HepG2 (cell line): ENCODE results near the gene DDX59. TPM values are rescaled to one million over a fixed set of nuclear protein-coding genes. Genes with fewer than 3 reads are reported as not detected.
"Not testable (repeated sequence)": the region's sequence is repeated elsewhere in the genome, so short reads cannot be mapped to it uniquely, and the experiment has no call there.

Experiments
- ATAC-seq: fragments of 200-7000 bp; cut with Tn5 transposase; 3 replicates; pipeline ENCODE4 v1.9.1; 2020; ENCODE audit warnings: mild to moderate bottlenecking, moderate library complexity
- BruUV-seq: library from RNA; stranded (reverse); fragments of 400-500 nt; replicated peaks from 2 replicates; lab custom pipeline; 2021; lab: Mats Ljungman, UMichigan
- CTCF ChIA-PET: fragments of 300-600 bp; formaldehyde crosslinking; extraction: SDS; loops from one replicate; lab custom pipeline; 2021; ENCODE audit warnings: low total read pairs, inconsistent platforms, low intra/inter-chr PET ratio; lab: Yijun Ruan, JAX
- POLR2A ChIA-PET: fragments of 350-600 bp; sonication (Branson Sonifier 250); formaldehyde crosslinking; loops from one replicate; lab custom pipeline; 2020; ENCODE audit warnings: antibody characterized with exemption, inconsistent platforms; lab: Yijun Ruan, JAX
- DNase-seq: peaks from one replicate; pipeline ENCODE4 v3.0.0-alpha.2; 2015; ENCODE audit warnings: low spot score
- FAIRE-seq: peaks from 3 replicates; lab custom pipeline; 2011; peaks lifted over from hg19 to GRCh38; lab: Jason Lieb, UNC
- H2AFZ ChIP-seq: one replicate; pipeline ENCODE4 v1.6.1; 2011; ENCODE audit warnings: low read length, inconsistent platforms
- H3K27ac ChIP-seq: fragments of 300-600 bp; 3 replicates; pipeline ENCODE4 v1.8.0; 2011; ENCODE audit warnings: mixed run types, mild to moderate bottlenecking, mixed read lengths, low read length, inconsistent platforms; ENCODE audit not compliant: insufficient read depth; ENCODE audit errors: extremely low read length
- H3K27me3 ChIP-seq, 2 experiments: fragments of 200-600 bp in 1 of 2; 2 replicates in 1 of 2; 3 replicates in 1 of 2; pipeline versions ENCODE4 v1.6.0 to v1.8.0; 2011; ENCODE audit warnings: low read length in 2 of 2, mild to moderate bottlenecking in 2 of 2, moderate library complexity in 2 of 2, inconsistent platforms in 1 of 2; ENCODE audit not compliant: insufficient read depth in 2 of 2, control insufficient read depth in 1 of 2
- H3K36me3 ChIP-seq, 2 experiments: fragments of 200-600 bp in 1 of 2; replicated peaks in 1 of 2; 2 replicates in 1 of 2; 3 replicates in 1 of 2; pipeline versions ENCODE4 v1.5.1 to v1.8.0; 2011; ENCODE audit warnings: low read length in 2 of 2, inconsistent platforms in 1 of 2; ENCODE audit not compliant: insufficient read depth in 2 of 2, control insufficient read depth in 1 of 2
- H3K4me1 ChIP-seq: 2 replicates; pipeline ENCODE4 v1.5.1; 2012; ENCODE audit warnings: low read length, inconsistent platforms; ENCODE audit not compliant: insufficient read depth
- H3K4me2 ChIP-seq: 2 replicates; pipeline ENCODE4 v1.6.0; 2011; ENCODE audit warnings: low read depth, low read length, inconsistent platforms
- H3K4me3 ChIP-seq, 3 experiments: fragments of 200-600 bp in 1 of 3; sonication (generic), shearing (Covaris generic) in 1 of 3; replicated peaks in 1 of 3; 2 replicates each; pipeline ENCODE4 v1.5.1; 2011 to 2016; ENCODE audit warnings: low read length in 3 of 3, inconsistent platforms in 2 of 3, low read depth in 2 of 3, mild to moderate bottlenecking in 2 of 3, control low read depth in 1 of 3, mixed read lengths in 1 of 3; ENCODE audit not compliant: insufficient read depth in 1 of 3
- H3K79me2 ChIP-seq: one replicate; pipeline ENCODE4 v1.6.1; 2011; ENCODE audit warnings: low read length, inconsistent platforms; ENCODE audit not compliant: insufficient read depth
- H3K9ac ChIP-seq: 2 replicates; pipeline ENCODE4 v1.6.0; 2011; ENCODE audit warnings: mild to moderate bottlenecking, low read depth, low read length, inconsistent platforms; ENCODE audit not compliant: insufficient read depth
- H3K9me3 ChIP-seq: 2 replicates; pipeline ENCODE4 v1.5.1; 2012; ENCODE audit warnings: mild to moderate bottlenecking, low read length
- H4K20me1 ChIP-seq: 2 replicates; pipeline ENCODE4 v1.6.0; 2011; ENCODE audit warnings: inconsistent platforms, mild to moderate bottlenecking, low read length, moderate library complexity; ENCODE audit not compliant: insufficient read depth
- SMAD9 ChIP-seq: sonication (generic); formaldehyde crosslinking; IDR thresholded peaks from 2 replicates; pipeline ENCODE4 v1.5.1; 2020; ENCODE audit warnings: mild to moderate bottlenecking, missing genetic modification reagents
- ZNF629 ChIP-seq: sonication (generic); formaldehyde crosslinking; conservative IDR thresholded peaks from 2 replicates; pipeline ENCODE4 v1.5.0; 2020; ENCODE audit warnings: missing genetic modification reagents
- WGBS: methylation state at CpG from one replicate; pipeline ENCODE4 v1.1.6; 2017; ENCODE audit warnings: low lambda C conversion rate; 5-methylcytosine and 5-hydroxymethylcytosine counted together
- in situ Hi-C: cut with HindIII; loops from 2 replicates; pipeline ENCODE4 v1.10.0; 2017; ENCODE audit warnings: low pct_unique_long_range_greater_than_20kb; ENCODE audit not compliant: extremely low pct_ligation_motif_present
- intact Hi-C: fragments of 100-400 bp; cut with micrococcal nuclease; formaldehyde crosslinking; loops from one replicate; pipeline ENCODE4 v1.10.0; 2022; ENCODE audit not compliant: unreplicated experiment
- polyA plus RNA-seq, 8 experiments: library from polyadenylated mRNA; depleted of rRNA in 3 of 8; stranded (reverse) in 7 of 8; unstranded in 1 of 8; fragments of >200 nt; fragmentation: Illumina TruSeq in 4 of 8; extraction: Trizol in 4 of 8; gene quantifications; 2 replicates each; pipeline versions ENCODE4 v1.2.1 to v1.2.3, GENCODE V29; 2011 to 2016; ENCODE audit warnings: low read depth in 4 of 8, missing spikeins in 1 of 8, mixed read lengths in 1 of 8; ENCODE audit not compliant: insufficient read depth in 1 of 8
- total RNA-seq, 5 experiments: library from RNA; depleted of rRNA; stranded (reverse); fragments of >200 nt; fragmentation: Illumina TruSeq; extraction: Trizol; gene quantifications; 2 replicates each; pipeline ENCODE4 v1.2.3, GENCODE V29; 2016; ENCODE audit warnings: low read depth in 1 of 5

The DDX59 gene
- total and polyA plus RNA-seq, 2 of the 13 experiments (the other 11 are each of a cell fraction or from before 2014, with no cell fraction given) = 12.1 to 14.8 TPM

DNA sequence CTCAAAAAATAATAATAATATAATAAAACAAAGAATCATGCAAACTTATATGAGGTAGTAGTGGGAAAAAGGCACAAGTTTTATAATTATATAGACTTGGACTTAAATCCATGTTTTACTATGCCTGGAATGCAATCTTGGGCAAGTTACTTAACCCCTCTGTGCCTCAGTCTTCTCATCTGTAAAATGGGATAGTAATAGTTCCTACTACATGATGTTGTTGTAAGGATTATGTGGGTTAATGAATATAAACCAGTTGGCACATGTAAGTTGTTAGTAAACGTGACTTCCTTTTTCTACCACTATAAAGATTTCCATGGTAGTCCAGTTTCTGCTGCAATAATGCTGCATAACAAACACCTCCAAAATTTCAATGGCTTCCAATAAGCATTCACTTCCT, 38.3 kb downstream of the DDX59 start:
- POLR2A ChIA-PET = no interaction called here
- ATAC-seq = no peak
- no peaks in the 10 kb centered on the region for H3K79me2 ChIP-seq
- no peak overlapping the region for H2AFZ ChIP-seq
- no peak overlapping the region for H3K4me2 ChIP-seq
- CTCF ChIA-PET = no interaction called here
- 31% methylated on average over 1 of the region's 1 CpG for WGBS
- H3K36me3 ChIP-seq = no peaks in the 10 kb centered on the region
- H4K20me1 ChIP-seq = no peaks in the 10 kb centered on the region
- no peak overlapping the region for H3K4me3 ChIP-seq
- no TSS peak for BruUV-seq
- TF ChIP-seq SMAD9 (no peak), ZNF629 (peak; percentile 55)
- H3K27ac ChIP-seq = no peak overlapping the region
- in situ Hi-C loops = no loop called here
- no peaks in the 10 kb centered on the region for H3K9me3 ChIP-seq
- FAIRE-seq = no peak
- H3K4me1 ChIP-seq = peaks cover 10% of the 10 kb centered on the region
- intact Hi-C loops = no loop called here
- H3K9ac ChIP-seq = no peak overlapping the region
- DNase-seq = no peak
- H3K27me3 ChIP-seq = no peaks in the 10 kb centered on the region

DNA sequence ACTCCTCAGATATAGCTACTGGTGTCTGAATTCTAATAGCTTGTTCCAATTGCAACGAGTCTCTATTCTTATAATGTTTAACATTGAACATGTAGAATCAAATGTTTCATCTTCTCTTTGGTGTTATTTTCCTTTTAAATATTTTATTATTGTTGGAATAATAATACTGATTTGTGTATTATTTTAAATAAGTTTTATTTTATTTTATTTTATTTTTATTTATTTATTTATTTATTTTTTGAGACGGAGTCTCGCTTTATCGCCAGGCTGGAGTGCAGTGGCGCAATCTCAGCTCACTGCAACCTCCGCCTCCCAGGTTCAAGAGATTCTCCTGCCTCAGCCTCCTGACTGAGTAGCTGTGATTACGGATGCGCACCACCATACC, 39.2 kb downstream of the DDX59 start:
- H3K4me2 ChIP-seq, H3K79me2 ChIP-seq, H3K9me3 ChIP-seq, in situ Hi-C loops, H3K36me3 ChIP-seq, H3K9ac ChIP-seq, POLR2A ChIA-PET, BruUV-seq, H2AFZ ChIP-seq, H4K20me1 ChIP-seq, FAIRE-seq, H3K4me3 ChIP-seq, H3K27me3 ChIP-seq, DNase-seq, CTCF ChIA-PET, intact Hi-C loops, ATAC-seq, H3K27ac ChIP-seq: not testable (repeated sequence)
- H3K4me1 ChIP-seq = peaks cover 12% of the 10 kb centered on the region
- 81% methylated on average over 8 of the region's 8 CpGs for WGBS
